Neural cell (in vitro differentiated cells): ENCODE results near the gene MTERF1.

Source experiments
- CTCF ChIP-seq: fragments of 450-650 bp; IDR thresholded peaks from 2 replicates; pipeline ENCODE4 v1.5.1; 2014; ENCODE audit warnings: antibody characterized with exemption, mild to moderate bottlenecking, moderate library complexity; ENCODE audit not compliant: poor library complexity, severe bottlenecking
- EZH2 ChIP-seq: fragments of 200-600, 300-800 bp; shearing (Covaris generic), sonication (generic); IDR thresholded peaks from 2 replicates; pipeline ENCODE4 v1.6.1; 2014; ENCODE audit warnings: antibody characterized with exemption, low read length, borderline replicate concordance, mild to moderate bottlenecking; ENCODE audit not compliant: insufficient read depth, poor library complexity, severe bottlenecking
- POLR2AphosphoS5 ChIP-seq: IDR thresholded peaks from 2 replicates; pipeline ENCODE4 v1.6.1; 2012
- RAD21 ChIP-seq: fragments of 450-650 bp; conservative IDR thresholded peaks from 2 replicates; pipeline ENCODE4 v1.6.1; 2014; ENCODE audit warnings: antibody characterized with exemption, mild to moderate bottlenecking, moderate library complexity

GRCh38 chr7:91835091-91835825 lies 45.2 kb downstream of the MTERF1 start:
- TF ChIP-seq RAD21 (no peak), POLR2AphosphoS5 (no peak), CTCF (no peak), EZH2 (no peak)
